ENCODE measurements around the gene RBMS3.

RBMS3 gene

DNA sequence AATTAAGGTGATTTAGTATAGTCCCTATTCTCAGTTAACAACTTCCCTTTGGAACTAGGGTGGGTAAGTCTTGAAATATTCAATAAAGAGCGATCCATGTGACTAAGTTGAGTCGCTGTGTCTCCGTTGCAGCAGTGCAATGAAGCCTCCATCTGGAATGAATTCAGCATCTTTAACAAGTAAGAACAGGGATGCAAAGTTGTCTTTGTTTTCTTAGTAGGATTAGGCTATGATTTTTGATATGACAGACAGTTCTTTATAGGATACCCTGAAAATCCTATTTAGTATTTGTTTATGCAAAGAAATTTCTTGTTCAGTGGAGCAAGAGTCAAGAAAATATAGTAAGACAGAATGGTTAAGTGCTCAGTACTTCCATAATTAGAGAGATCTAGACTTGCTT lies 52.7 kb downstream of the RBMS3 start:
- H4K12ac ChIP-seq (ENCODE audit: low read depth, low read length) = no peak overlapping the region
- H3K23ac ChIP-seq (ENCODE audit: low read length) = no peak overlapping the region
- no peak overlapping the region for H2BK12ac ChIP-seq (ENCODE audit: low read length)
- no peak overlapping the region for H3K4me2 ChIP-seq (ENCODE audit: low read length)
- H3K79me2 ChIP-seq (ENCODE audit: control insufficient read depth, insufficient read depth, low read length, poor library complexity) = no peaks in the 10 kb centered on the region
- H2AK5ac ChIP-seq (ENCODE audit: low read length) = no peak overlapping the region
- no peak for DNase-seq
- H3K4ac ChIP-seq (ENCODE audit: low read depth, low read length) = no peak overlapping the region
- H4K8ac ChIP-seq (ENCODE audit: low read depth, low read length) = no peak overlapping the region
- H3K4me1 ChIP-seq (ENCODE audit: control insufficient read depth in 1 of 2, insufficient read depth in 2 of 2, low read length in 2 of 2) = peaks cover 0 to 2% of the 10 kb centered on the region in 2 experiments
- no peak overlapping the region for H2AFZ ChIP-seq (ENCODE audit: insufficient read depth, low read length, poor library complexity)
- H3K9me3 ChIP-seq (ENCODE audit: insufficient read depth, low read depth, low read length) = no peaks in the 10 kb centered on the region
- H3K36me3 ChIP-seq (ENCODE audit: control insufficient read depth in 1 of 2, insufficient read depth in 2 of 2, low read length in 2 of 2) = no peaks in the 10 kb centered on the region
- H2BK120ac ChIP-seq (ENCODE audit: insufficient read depth, low read length, poor library complexity) = no peak overlapping the region
- H3K27me3 ChIP-seq (ENCODE audit: insufficient read depth, low read length) = no peaks in the 10 kb centered on the region
- no peak overlapping the region for H3K18ac ChIP-seq (ENCODE audit: low read length)
- no CpG with 5 or more reads among the region's 3 CpGs for WGBS (ENCODE audit: extremely low coverage, insufficient coverage, insufficient read length)
- no peak overlapping the region for H3K4me3 ChIP-seq (ENCODE audit: low read depth, low read length)
- no peak overlapping the region for H2BK5ac ChIP-seq (ENCODE audit: low read depth, low read length, poor library complexity)
- no peaks in the 10 kb centered on the region for H3K79me1 ChIP-seq (ENCODE audit: low read length)
- H4K91ac ChIP-seq (ENCODE audit: low read depth, low read length) = no peak overlapping the region
- no peak overlapping the region for H3K14ac ChIP-seq (ENCODE audit: low read length)
- no peak overlapping the region for H3K9ac ChIP-seq (ENCODE audit: low read length)
- no peak overlapping the region for H3K27ac ChIP-seq (ENCODE audit: low read depth, low read length)

DNA sequence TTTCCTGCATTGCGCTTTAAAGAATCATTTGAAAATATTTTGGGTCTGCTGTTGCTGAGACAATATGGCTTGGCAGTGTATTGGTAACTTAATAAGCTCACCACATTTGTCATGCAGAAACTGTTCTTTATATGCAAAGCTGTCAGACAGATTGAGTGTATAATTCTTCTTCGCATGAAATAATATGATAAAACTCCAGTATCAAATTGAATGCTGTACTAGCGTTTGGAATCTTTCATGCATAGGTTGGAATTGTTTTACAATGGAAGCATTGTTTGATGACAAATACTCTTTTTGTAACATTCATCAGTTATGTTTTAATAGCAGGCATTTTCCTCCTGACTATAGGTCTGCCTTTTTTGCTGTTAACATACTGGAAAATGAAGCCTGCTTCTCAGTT lies 53.8 kb downstream of the RBMS3 start:
- Histone ChIP-seq H3K27me3 (ENCODE audit: insufficient read depth, low read length) (no peaks in the 10 kb centered on the region), H2BK12ac (ENCODE audit: low read length) (no peak overlapping the region), H3K18ac (ENCODE audit: low read length) (no peak overlapping the region), H2AK5ac (ENCODE audit: low read length) (no peak overlapping the region), H3K4me3 (ENCODE audit: low read depth, low read length) (no peak overlapping the region), H3K4me1 (ENCODE audit: control insufficient read depth in 1 of 2, insufficient read depth in 2 of 2, low read length in 2 of 2) (peaks cover 0 to 5% of the 10 kb centered on the region in 2 experiments), H3K4ac (ENCODE audit: low read depth, low read length) (no peak overlapping the region), H3K9me3 (ENCODE audit: insufficient read depth, low read depth, low read length) (no peaks in the 10 kb centered on the region), H2BK120ac (ENCODE audit: insufficient read depth, low read length, poor library complexity) (no peak overlapping the region), H3K9ac (ENCODE audit: low read length) (no peak overlapping the region), H3K79me1 (ENCODE audit: low read length) (peaks cover 1% of the 10 kb centered on the region), H3K27ac (ENCODE audit: low read depth, low read length) (no peak overlapping the region), H3K14ac (ENCODE audit: low read length) (no peak overlapping the region), H2AFZ (ENCODE audit: insufficient read depth, low read length, poor library complexity) (no peak overlapping the region), H4K12ac (ENCODE audit: low read depth, low read length) (no peak overlapping the region), H2BK5ac (ENCODE audit: low read depth, low read length, poor library complexity) (no peak overlapping the region), H3K4me2 (ENCODE audit: low read length) (no peak overlapping the region), H4K91ac (ENCODE audit: low read depth, low read length) (no peak overlapping the region), H3K79me2 (ENCODE audit: control insufficient read depth, insufficient read depth, low read length, poor library complexity) (no peaks in the 10 kb centered on the region), H4K8ac (ENCODE audit: low read depth, low read length) (no peak overlapping the region), H3K23ac (ENCODE audit: low read length) (no peak overlapping the region), H3K36me3 (ENCODE audit: control insufficient read depth in 1 of 2, insufficient read depth in 2 of 2, low read length in 2 of 2) (no peaks in the 10 kb centered on the region)
- DNase-seq = no peak
- WGBS (ENCODE audit: extremely low coverage, insufficient coverage, insufficient read length) = no CpG with 5 or more reads among the region's 3 CpGs

DNA sequence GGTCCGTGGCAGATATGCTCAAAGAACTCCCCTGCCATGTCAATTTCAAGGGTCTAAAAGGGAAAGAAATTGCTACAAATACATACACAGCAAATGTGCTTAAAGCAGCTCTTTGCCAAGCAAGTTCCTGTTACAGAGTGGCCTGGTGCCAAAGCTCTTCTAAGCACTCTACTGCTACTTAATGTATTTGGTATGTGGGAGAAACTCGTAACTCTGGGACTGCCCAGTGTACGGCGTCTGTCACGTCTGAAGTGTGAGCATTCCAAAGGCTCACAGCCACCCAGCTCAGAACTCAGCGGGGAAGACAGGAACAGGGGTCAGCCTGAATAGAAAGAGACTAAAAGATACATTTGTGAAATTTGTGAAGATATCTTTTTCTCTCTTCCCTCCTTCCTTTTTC lies 54.6 kb downstream of the RBMS3 start:
- Histone ChIP-seq H3K14ac (ENCODE audit: low read length) (no peak overlapping the region), H3K79me1 (ENCODE audit: low read length) (peaks cover 1% of the 10 kb centered on the region), H2AFZ (ENCODE audit: insufficient read depth, low read length, poor library complexity) (no peak overlapping the region), H3K36me3 (ENCODE audit: control insufficient read depth in 1 of 2, insufficient read depth in 2 of 2, low read length in 2 of 2) (no peaks in the 10 kb centered on the region), H4K91ac (ENCODE audit: low read depth, low read length) (no peak overlapping the region), H2BK120ac (ENCODE audit: insufficient read depth, low read length, poor library complexity) (no peak overlapping the region), H2BK5ac (ENCODE audit: low read depth, low read length, poor library complexity) (no peak overlapping the region), H3K4me1 (ENCODE audit: control insufficient read depth in 1 of 2, insufficient read depth in 2 of 2, low read length in 2 of 2) (peaks cover 0 to 7% of the 10 kb centered on the region in 2 experiments), H3K9me3 (ENCODE audit: insufficient read depth, low read depth, low read length) (no peaks in the 10 kb centered on the region), H3K27me3 (ENCODE audit: insufficient read depth, low read length) (no peaks in the 10 kb centered on the region), H3K27ac (ENCODE audit: low read depth, low read length) (peak overlapping the region; percentile 75), H3K23ac (ENCODE audit: low read length) (no peak overlapping the region), H3K79me2 (ENCODE audit: control insufficient read depth, insufficient read depth, low read length, poor library complexity) (no peaks in the 10 kb centered on the region), H2AK5ac (ENCODE audit: low read length) (no peak overlapping the region), H2BK12ac (ENCODE audit: low read length) (no peak overlapping the region), H3K4me3 (ENCODE audit: low read depth, low read length) (no peak overlapping the region), H3K9ac (ENCODE audit: low read length) (no peak overlapping the region), H3K4ac (ENCODE audit: low read depth, low read length) (no peak overlapping the region), H4K8ac (ENCODE audit: low read depth, low read length) (no peak overlapping the region), H3K18ac (ENCODE audit: low read length) (no peak overlapping the region), H4K12ac (ENCODE audit: low read depth, low read length) (no peak overlapping the region), H3K4me2 (ENCODE audit: low read length) (no peak overlapping the region)
- DNase-seq = peak; percentile 15 to 38
- no CpG with 5 or more reads among the region's 6 CpGs for WGBS (ENCODE audit: extremely low coverage, insufficient coverage, insufficient read length)

DNA sequence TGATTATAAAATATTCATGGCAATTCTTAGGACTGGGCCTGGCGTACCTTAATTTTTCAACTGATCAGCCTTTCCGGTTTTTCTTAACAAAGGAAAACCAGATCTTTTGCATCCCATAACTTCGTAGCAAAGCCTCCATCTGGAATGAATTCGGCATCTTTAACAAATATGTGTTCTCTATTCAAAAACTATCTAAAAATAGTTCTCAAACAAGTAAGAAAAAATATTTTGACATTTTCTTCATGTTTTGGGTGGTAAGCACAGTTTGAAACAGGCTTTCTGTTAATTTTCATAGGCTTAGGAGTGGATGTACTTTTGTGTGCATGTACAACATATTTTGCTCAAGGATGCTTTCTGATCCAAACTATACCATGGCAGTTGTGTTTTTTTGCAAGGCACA lies 55.1 kb downstream of the RBMS3 start:
- no CpG with 5 or more reads among the region's 4 CpGs for WGBS (ENCODE audit: extremely low coverage, insufficient coverage, insufficient read length)
- H3K27ac ChIP-seq (ENCODE audit: low read depth, low read length) = peak overlapping the region; percentile 3
- no peak overlapping the region for H3K4me3 ChIP-seq (ENCODE audit: low read depth, low read length)
- H3K23ac ChIP-seq (ENCODE audit: low read length) = no peak overlapping the region
- H3K79me1 ChIP-seq (ENCODE audit: low read length) = peaks cover 1% of the 10 kb centered on the region
- H2AFZ ChIP-seq (ENCODE audit: insufficient read depth, low read length, poor library complexity) = no peak overlapping the region
- no peak overlapping the region for H3K18ac ChIP-seq (ENCODE audit: low read length)
- no peak overlapping the region for H3K14ac ChIP-seq (ENCODE audit: low read length)
- H4K12ac ChIP-seq (ENCODE audit: low read depth, low read length) = no peak overlapping the region
- H2AK5ac ChIP-seq (ENCODE audit: low read length) = no peak overlapping the region
- H3K4me2 ChIP-seq (ENCODE audit: low read length) = no peak overlapping the region
- no peaks in the 10 kb centered on the region for H3K9me3 ChIP-seq (ENCODE audit: insufficient read depth, low read depth, low read length)
- H3K4me1 ChIP-seq (ENCODE audit: control insufficient read depth in 1 of 2, insufficient read depth in 2 of 2, low read length in 2 of 2) = peaks cover 0 to 7% of the 10 kb centered on the region in 2 experiments
- H4K91ac ChIP-seq (ENCODE audit: low read depth, low read length) = no peak overlapping the region
- no peak for DNase-seq
- no peak overlapping the region for H2BK5ac ChIP-seq (ENCODE audit: low read depth, low read length, poor library complexity)
- H3K4ac ChIP-seq (ENCODE audit: low read depth, low read length) = no peak overlapping the region
- no peak overlapping the region for H3K9ac ChIP-seq (ENCODE audit: low read length)
- H3K79me2 ChIP-seq (ENCODE audit: control insufficient read depth, insufficient read depth, low read length, poor library complexity) = no peaks in the 10 kb centered on the region
- H3K36me3 ChIP-seq (ENCODE audit: control insufficient read depth in 1 of 2, insufficient read depth in 2 of 2, low read length in 2 of 2) = no peaks in the 10 kb centered on the region
- H4K8ac ChIP-seq (ENCODE audit: low read depth, low read length) = no peak overlapping the region
- H3K27me3 ChIP-seq (ENCODE audit: insufficient read depth, low read length) = no peaks in the 10 kb centered on the region
- H2BK120ac ChIP-seq (ENCODE audit: insufficient read depth, low read length, poor library complexity) = no peak overlapping the region
- no peak overlapping the region for H2BK12ac ChIP-seq (ENCODE audit: low read length)
